HG03196 (cell line): ENCODE measurements around the gene NOL4.
"Not testable (repeated sequence)": the region's sequence is repeated elsewhere in the genome, so short reads cannot be mapped to it uniquely, and the experiment has no call there.

Experiments used
- ATAC-seq: cut with Tn5 transposase; IDR thresholded peaks from one replicate; pipeline ENCODE4 v1.9.1; 2021; ENCODE audit not compliant: unreplicated experiment

The NOL4 gene, protein sequence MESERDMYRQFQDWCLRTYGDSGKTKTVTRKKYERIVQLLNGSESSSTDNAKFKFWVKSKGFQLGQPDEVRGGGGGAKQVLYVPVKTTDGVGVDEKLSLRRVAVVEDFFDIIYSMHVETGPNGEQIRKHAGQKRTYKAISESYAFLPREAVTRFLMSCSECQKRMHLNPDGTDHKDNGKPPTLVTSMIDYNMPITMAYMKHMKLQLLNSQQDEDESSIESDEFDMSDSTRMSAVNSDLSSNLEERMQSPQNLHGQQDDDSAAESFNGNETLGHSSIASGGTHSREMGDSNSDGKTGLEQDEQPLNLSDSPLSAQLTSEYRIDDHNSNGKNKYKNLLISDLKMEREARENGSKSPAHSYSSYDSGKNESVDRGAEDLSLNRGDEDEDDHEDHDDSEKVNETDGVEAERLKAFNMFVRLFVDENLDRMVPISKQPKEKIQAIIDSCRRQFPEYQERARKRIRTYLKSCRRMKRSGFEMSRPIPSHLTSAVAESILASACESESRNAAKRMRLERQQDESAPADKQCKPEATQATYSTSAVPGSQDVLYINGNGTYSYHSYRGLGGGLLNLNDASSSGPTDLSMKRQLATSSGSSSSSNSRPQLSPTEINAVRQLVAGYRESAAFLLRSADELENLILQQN

DNA sequence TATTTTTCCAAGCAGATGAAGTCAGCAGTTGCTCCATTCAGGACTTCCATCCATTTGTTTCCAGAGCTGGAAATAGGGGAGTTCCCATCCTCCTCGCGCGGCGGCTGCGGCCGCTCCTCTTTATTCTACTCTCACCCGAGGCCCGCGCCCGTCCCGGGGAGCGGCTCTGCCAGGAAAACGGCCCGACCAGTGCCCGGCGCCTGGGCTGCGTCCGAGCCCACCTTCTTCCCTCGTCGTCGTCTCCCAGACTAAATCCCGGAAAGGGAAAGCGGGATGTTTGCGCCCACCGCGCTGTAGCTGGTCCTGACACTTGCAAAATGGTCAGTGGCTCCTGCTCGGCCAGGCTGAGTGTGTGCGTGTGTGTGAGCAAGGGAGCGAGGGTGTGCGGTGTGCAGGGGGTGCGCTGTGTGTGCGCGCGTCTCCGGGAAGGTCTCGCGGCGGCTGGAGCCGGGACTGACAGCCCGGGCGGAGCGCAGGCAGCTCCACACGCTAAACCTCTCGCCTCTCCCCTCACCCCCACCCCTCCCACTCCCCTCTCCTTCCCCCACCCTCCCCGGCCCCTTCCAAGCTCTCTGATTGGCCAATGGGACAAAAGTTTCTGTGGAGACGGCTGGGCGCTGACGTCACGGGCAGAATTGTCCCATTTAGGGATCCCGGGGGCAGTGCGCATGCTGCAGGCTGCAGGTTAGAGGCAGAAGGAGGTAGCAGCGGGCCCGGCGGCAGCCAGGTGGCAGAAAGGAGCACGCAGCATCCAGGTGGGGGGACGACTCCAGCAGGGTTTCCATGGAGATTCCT is at the start of gene NOL4:
Gene NOL4, minus strand, starts transcription at position 491 of the 795 bp plus-strand sequence. CDS start 1,660 bp downstream, outside the sequence.
- ATAC-seq = no peak

DNA sequence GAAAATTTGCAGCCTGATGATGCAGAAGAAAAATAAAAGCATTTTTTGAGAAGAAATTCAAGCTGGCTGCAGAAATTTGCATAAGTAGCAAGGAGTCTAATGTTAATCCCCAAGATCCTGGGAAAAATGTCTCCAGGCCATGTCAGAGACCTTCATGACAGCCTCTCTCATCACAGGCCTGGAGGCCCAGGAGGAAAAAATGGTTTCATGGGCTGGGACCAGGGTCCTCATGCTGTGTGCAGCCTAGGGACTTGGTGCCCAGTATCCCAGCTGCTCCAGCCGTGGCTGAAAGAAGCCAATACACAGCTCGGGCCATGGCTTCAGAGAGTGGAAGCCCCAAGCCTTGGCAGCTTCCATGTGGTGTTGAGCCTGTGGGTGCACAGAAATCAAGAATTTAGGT is 41.3 kb upstream of the NOL4 start:
- not testable (repeated sequence) for ATAC-seq

- ATAC-seq = no peak
These were observed 37.4 kb upstream of the NOL4 start for GRCh38 chr18:34261865-34262780.

DNA sequence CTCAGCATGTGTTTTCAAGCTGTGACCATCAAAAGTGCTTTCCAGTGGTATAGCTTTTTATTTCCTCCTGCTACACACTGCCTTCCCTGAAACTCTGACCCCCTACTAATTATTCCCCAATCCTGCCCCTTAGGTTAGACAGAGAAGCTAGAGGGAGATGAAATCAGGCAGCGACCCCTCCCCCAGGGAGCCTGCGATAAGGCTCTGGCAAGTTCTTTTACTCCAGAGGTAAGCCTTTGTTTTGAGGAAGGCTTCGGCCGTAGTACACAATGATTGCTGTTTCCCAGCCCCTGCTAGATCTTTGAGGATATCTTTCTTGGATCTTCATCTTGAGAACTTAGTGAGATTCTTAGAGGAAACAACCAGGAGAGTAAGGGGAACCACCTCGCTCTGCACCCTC is 33.5 kb upstream of the NOL4 start:
- ATAC-seq = no peak

- no peak for ATAC-seq
These were observed 27.2 kb upstream of the NOL4 start for GRCh38 chr18:34251919-34252318.

DNA sequence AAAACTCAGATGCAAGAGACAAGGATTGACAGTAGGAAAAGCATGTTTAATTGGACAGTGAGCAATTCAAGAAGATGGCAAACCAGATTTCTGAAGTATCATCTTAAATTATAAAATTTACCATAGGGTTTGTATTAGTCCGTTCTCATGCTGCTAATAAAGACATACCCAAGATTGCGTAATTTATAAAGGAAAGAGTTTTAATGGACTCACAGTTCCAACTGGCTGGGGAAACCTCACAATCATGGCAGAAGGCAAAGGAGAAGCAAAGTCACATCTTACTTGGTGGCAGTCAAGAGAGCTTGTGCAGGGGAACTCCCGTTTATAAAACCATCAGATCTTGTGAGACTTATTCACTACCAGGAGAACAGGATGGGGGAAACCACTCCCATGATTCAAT is 24.0 kb upstream of the NOL4 start:
- ATAC-seq = no peak

- ATAC-seq = no peak
These were observed 18.0 kb upstream of the NOL4 start for GRCh38 chr18:34242739-34243138.

GRCh38 chr18:34233781-34234388 is 9.2 kb upstream of the NOL4 start:
- not testable (repeated sequence) for ATAC-seq

GRCh38 chr18:34225218-34225553 is 473 bp upstream of the NOL4 start:
- no peak for ATAC-seq

GRCh38 chr18:34223893-34224422 is 755 bp downstream of the NOL4 start:
- ATAC-seq = no peak

DNA sequence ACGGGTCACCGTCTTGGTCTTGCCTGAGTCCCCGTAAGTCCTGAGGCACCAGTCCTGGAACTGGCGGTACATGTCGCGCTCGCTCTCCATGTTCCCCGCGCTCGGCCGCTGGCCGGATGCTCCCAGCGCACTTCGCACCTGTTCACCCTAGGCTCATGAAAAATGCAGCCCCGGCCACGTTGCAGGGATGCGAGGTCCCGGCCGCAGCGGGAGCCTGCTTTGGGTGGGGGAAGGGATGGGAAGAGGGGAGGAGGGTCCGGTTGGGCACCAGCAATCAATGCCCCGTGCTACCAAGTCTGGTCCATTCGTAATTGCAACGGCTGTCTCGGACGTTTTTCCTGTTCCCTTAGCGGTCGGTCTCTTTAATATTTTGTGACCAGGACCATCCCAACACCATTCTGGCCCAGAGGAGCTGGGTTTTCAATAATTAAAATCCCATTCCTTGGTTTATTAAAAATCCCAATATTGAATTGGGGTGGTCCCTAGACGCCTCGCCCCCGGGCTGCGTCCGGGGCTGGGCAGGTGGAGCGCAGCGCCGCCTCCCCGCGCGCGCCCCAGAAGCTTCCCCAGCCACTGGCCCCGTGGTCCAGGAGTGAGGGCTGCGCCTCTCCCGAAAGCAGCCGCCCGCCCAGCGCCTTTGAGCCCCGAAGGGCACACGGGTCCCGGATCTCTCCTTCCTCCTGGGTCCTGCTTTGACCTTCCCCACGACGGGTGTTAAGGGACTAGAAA is 1.4 kb downstream of the NOL4 start:
- no peak for ATAC-seq

DNA sequence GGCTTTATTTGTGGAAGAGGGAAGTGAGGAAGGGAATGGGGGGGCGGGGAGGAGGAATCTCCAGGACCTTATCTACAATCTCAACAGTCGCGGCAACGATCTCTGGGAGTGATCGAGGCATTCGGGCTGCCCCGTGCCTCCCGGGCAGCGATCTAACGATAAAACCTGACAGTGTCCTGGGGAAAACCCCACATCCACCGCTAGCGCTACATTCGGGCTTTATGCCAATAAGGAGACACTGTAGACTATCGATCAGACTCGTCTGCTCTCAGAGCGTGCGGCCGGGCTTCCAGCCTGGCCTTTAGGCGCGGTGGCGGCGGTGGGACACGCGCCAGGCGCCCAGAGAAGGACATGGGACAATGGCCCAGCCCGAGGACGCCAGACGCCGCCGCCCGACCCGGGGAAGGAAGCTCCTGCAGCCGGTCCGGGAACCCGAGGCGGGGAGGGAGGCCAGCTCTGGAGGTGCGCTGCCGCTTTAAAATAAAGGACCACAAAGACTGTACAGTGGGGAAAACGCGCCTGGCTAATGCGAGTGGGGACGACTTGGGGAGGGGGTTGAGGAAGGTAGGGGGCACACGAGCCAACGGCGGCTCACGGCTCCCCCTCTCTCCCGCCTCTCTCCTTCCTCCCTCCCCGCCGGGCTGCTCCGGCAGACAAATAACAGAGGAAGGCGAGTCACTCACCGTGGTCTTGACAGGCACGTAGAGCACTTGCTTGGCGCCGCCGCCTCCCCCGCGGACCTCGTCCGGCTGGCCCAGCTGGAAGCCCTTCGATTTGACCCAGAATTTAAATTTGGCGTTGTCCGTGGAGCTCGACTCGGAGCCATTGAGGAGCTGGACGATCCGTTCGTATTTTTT is 2.2 kb downstream of the NOL4 start:
- peak; percentile 50 for ATAC-seq

DNA sequence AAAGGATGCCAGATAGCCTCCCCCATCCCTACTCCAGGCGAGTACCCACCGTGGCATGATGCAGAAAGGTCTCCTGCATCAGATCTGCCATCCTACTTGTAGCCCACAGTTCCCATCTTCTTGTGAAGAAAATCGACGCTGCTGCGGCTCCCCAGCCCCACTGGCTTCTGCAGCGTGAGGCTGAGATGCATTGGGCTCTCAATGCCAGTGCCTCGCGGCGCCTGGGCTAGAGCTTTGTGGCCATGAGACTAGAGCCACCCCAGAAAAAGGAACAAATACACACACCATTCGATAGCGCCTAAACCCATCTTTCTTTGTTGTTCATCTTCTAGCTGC is 2.8 kb downstream of the NOL4 start:
- no peak for ATAC-seq

- no peak for ATAC-seq
These were observed 4.5 kb downstream of the NOL4 start for GRCh38 chr18:34220081-34220815.

GRCh38 chr18:34219651-34220050 is 5.1 kb downstream of the NOL4 start:
- ATAC-seq = no peak

DNA sequence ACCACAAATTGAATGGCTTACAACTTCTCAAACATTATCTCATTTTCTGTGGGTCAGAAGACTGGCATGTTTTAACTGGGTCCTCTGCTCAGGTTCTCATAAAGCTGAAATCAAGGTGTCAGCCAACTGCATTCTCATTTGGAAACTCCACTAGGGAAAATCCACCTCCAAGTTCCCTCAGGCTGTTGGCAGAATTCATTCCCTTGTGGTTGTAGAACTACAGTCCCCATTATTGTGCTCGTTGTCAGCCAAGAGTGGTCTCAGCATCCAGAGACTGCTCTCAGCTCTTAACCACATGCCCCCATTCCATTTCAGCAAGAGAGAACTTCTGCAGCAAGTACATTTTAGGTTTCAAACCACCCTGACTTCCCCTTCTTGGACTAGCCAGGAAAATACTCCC is 12.2 kb downstream of the NOL4 start:
- ATAC-seq = no peak

- no peak for ATAC-seq
These were observed 17.3 kb downstream of the NOL4 start for GRCh38 chr18:34207344-34207851.

GRCh38 chr18:34203866-34204265 is 20.8 kb downstream of the NOL4 start:
- no peak for ATAC-seq
